HG02870 (cell line): ENCODE results near the gene MBD3L2B.
A peak's percentile ranks its signal among the peaks of the same experiment; 100 is the strongest.
"Not testable (repeated sequence)": the region's sequence is repeated elsewhere in the genome, so short reads cannot be mapped to it uniquely, and the experiment has no call there.

ENCODE experiments used
- ATAC-seq: cut with Tn5 transposase; IDR thresholded peaks from one replicate; pipeline ENCODE4 v1.9.1; 2021; ENCODE audit warnings: mild to moderate bottlenecking, moderate library complexity; ENCODE audit not compliant: unreplicated experiment

MBD3L2B gene

DNA sequence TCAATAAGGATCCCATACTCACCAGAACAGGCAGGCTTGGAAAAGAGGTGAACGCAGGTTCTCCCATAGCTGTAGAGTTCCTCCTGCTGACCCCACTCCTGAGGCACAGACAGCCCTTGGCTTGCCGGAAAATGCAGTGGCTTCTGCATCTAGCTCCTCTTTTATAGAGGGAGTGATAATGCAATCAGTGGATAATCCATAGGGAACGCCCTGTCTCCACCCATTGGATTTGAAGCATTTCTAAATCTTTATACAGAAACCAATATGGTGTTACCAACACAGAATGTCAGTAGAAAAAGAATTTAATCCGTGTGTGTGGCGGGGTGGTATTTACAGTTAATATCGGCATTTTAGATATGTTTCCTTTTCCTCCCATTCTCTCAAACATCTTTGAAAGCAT, at the start of gene MBD3L2B:
Gene MBD3L2B, minus strand, starts transcription at position 101 of the 400 bp plus-strand sequence. Its CDS starts 34 bp downstream, at position 67.
- not testable (repeated sequence) for ATAC-seq

DNA sequence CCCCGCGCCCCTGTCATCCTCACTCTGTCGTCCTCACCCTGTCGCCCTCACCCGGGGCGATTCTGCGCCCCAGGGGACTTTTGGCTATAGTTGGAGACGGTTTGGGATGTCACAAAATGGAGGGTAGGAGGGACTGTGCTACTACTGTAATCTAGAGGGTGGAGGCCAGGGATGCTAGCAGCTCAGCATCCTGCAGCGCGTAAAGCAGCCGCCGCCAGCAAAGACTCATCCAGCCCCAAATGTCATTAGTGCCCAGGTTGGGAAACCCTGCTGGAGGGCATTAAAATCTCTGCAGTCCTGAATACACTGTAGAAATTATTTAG, 48.6 kb upstream of the MBD3L2B start:
- ATAC-seq: no peak

DNA sequence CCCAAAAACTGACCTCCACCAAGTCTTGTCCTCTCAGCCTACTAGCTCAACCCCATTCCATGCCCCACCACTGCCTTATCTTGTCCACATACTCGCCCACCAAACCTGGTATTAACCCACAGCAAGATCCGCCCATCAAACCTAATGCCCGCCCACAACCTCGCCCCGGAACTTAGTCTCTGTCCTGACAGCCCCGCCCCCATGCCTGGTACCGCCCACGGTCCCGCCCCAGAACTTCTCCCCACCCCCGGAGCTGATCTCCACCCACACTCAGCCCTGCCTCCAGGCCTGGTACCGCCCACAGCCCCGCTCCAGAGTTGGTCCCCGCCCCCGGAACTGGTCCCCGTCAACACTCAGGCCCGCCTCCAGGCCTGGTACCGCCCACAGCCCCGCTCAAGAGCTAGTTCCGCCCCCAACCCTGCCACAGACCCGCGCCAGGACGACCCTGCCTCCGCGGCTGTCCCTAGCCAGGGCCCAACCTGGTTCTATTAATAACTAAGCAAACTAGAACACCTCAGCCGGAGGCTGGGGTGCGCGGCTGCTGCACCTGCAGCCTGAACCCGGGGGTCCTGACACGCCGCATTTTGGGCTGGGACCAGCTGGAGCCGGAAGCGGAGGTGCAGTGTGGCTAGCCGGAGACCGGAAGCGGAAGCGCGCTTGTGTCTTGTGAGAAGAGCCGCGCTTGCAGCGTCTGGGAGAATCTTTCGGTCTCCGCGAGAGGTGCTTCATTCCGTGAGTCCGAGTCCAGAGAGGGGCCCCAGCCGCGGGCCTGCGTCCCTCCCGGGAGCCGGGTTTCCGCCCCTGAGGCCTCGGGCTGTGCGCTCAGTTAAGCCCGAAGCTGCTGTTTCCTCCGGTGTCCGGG, 48.0 kb upstream of the MBD3L2B start, which contains the start of gene ZNF557:
Gene ZNF557, plus strand, starts transcription at position 662 of the 862 bp plus-strand sequence. CDS start 5,372 bp downstream, outside the sequence.
- peak; percentile 87 for ATAC-seq

DNA sequence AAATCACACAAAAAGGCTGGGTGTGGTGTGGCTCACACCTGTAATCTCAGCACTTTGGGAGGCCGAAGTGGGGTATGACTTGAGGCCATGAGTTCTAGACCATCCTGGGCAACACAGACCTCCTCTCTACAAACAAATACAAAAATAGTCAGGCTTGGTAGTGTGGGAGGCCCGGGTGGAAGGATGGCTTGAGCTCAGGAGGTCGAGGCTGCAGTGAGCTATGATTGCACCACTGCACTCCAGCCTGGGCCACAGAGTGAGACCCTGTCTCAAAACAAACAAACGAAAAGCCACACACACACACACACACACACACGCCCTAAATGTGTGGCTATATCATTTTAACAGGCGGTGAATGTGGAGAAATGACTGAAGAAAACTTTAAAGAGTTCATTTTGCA, 47.4 kb upstream of the MBD3L2B start:
- ATAC-seq: no peak

DNA sequence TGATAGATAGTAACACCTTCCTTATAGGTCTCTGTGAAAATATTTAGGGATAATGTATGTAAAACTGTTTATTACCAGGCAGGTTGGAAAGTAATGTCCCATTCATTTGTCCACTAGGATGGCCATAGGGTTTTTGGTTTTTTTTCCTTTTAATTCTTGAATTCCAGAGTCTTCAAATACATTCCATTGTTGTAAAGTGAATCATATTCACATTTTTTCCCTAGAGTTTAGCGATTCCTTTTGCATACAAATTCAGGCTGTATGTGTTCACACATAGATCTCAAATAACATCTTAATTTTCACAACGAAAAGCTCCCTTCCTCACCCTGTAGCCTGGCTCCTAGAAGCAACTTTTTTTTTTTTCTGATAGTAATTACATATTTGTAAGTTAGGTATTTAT, 46.5 kb upstream of the MBD3L2B start:
- no peak for ATAC-seq

DNA sequence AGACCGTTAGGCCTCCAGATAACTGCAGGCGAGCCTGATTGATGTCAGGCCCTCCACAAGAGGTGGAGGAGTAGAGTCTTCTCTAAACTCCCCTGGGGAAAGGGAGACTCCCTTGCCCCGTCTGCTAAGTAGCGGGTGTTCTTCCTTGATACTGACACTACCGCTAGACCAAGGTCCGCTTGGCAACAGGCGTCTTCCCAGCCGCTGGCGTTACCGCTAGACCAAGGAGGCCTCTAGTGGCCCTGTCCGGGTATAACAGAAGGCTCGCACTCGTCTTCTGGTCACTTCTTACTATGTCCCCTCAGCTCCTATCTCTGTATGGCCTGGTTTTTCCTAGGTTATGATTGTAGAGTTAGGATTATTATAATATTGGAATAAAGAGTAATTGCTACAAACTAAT, 45.9 kb upstream of the MBD3L2B start:
- ATAC-seq: not testable (repeated sequence)

DNA sequence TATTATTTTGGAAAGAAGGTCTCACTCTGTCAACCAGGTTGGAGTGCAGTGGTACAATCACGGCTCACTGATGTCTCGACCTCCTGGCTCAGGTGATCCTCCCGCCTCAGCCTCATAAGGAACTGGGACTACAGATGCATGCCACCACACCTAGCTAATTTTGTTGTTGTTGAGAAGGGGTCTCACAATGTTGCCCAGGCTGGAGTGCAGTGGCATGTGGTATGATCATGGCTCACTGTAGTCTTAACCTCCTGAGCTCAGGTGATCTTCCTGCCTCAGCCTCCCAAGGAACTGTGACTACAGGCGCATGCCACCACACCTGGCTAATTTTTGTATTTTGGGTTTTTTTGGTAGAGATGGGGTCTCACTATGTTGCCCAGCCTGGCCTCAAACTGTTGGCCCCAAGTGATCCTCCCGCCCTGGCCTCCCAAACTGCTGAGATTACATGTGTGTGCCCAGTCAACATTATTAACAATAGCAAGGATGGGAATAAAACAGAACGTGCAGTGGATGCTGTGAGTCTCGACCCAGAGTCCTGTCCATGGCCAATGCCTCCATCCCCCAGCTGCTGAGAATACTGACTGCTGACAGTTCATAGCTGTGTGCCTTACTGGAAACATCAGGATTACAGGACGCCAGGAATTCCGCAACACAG, 42.7 kb upstream of the MBD3L2B start:
- ATAC-seq: no peak

DNA sequence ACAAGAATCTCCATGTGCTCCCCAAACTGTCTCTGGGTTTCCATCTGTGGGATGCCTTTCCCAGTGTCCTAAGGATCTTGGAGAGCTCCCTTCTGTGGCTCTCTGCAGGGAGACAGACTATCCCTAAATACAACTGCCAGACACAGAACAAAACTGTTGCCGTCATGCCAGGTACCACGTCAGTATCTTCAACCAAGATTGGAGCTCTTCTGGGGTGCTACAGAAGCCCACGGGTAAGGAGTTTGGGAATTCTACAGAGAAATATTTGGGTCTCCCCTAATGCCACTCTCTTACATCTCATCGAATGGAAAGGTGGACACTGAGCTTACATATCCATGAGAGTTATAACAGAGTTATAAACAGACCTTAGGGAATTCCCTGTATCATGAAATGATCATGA, 42.1 kb upstream of the MBD3L2B start:
- no peak for ATAC-seq

DNA sequence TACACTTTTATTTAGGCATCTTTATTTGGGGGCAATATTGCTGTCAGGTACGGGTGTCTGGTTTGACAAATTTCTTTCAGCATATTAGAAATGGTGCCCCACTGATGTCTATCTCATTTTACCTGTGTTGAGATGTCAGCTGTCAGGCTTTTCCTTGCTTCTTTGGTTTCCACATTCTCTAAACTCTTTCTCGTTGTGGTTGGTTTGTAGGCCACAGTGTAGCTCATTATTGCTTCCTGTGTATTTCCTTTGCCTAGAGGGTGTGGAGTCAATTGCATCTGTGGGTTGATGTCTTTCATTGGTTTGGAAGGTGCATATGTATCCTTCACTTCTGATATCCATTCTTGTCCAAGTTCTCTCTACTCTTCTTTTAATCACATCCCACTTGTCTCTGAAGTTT, 38.7 kb upstream of the MBD3L2B start:
- ATAC-seq: not testable (repeated sequence)

DNA sequence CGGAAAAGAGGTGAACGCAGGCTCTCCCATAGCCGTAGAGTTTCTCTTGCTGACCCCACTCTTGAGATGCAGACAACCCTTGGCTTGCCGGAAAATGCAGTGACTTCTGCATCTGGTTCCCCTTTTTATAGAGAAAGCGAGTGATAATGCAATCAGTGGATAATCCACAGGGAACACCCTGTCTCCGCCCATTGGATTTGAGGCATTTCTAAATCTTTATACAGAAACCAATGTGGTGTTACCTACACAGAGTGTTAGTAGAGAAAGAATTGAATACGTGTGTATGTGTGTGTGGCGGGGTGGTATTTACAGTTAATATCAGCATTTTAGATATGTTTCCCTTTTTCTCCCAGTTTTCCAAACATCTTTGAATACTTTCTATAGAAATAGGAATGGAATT, 37.3 kb upstream of the MBD3L2B start, which contains the start of gene MBD3L3:
Gene MBD3L3, minus strand, starts transcription at position 101 of the 400 bp plus-strand sequence. Its CDS starts 71 bp downstream, at position 30.
- not testable (repeated sequence) for ATAC-seq

DNA sequence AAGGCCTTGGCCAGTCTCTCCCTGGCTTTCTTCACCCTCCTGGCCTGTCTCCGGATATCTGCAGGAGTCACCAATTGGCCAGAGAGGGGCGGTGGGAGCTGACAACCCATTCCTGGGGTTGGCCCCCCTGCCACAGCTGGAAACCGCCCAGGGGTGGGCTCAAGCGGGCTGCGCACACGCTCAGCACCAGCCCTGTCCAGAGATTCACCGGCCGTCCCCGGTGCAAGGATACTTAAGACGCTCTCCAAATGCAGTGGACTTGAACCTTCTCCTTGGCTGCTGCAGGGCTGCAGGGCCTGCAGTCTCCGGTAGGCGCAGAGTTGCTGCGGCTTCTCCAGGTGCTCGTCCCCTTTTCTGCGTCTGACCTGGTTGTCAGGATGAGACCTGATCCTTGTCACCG, 35.1 kb upstream of the MBD3L2B start:
- ATAC-seq: not testable (repeated sequence)

DNA sequence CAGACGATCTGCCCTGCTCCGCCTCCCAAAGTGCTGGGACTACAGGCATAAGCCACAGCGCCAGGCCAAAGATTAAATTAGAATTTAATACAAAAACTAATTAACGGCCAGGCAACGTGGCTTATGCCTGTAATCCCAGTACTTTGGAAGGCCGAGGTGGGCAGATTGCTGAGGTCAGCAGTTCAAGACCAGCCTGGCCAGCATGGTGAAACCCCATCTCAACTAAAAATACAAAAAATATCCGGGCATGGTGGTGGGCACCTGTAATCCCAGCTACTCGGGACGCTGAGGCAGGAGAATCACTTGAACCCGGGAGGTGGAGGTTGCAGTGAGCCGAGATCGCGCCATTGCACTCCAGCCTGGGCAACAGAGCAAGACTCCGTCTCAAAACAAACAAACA, 34.4 kb upstream of the MBD3L2B start:
- not testable (repeated sequence) for ATAC-seq

DNA sequence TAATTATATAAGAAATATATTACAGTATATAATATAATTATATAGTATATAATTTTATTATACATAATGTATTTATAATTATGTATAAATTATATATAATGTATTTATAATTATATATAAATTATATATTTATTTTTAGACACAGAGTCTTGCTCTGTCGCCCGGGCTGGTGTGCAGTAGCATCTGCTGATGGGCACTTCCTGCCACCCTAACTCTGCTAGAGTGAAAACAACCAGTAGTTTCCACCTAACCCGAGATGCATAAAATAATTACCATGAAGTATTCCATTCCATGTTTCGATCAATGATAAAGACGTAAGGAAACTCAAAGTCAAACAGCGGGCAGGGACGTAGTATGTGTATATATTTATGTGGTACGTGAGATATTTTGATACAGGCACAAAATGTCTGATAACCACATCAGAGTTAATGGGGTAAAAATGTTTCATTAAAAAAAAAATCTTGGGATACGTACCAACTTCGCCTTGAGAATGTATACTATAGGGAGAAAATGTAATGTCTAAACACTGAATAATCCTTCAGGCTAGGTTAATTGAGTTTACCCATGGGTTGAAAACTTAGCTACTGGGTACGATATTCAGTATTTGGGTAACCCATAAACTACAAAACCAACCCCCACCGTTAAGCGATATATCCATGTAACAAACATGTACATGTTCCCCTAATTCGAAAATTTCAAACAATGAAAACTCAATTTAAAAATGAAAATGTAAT, 33.6 kb upstream of the MBD3L2B start:
- not testable (repeated sequence) for ATAC-seq

DNA sequence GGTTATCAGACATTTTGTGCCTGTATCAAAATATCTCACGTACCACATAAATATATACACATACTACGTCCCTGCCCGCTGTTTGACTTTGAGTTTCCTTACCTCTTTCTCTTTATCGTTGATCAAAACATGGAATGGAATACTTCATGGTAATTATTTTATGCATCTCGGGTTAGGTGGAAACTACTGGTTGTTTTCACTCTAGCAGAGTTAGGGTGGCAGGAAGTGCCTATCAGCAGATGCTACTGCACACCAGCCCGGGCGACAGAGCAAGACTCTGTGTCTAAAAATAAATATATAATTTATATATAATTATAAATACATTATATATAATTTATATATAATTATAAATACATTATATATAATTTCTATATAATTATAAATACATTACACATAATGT, 31.7 kb upstream of the MBD3L2B start:
- not testable (repeated sequence) for ATAC-seq

DNA sequence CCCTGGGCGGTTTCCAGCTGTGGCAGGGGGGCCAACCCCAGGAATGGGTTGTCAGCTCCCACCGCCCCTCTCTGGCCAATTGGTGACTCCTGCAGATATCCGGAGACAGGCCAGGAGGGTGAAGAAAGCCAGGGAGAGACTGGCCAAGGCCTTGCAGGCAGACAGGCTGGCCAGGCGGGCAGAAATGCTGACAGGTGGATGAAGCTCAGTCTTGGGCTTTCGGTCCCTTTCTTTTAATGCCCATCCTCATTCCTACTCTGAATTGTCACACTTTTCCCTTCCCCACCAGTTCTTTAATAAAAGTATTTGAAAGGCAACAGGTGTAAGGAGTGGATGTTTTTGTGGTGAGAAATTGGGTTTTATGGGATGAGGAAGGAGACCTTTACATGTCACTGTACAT, 30.2 kb upstream of the MBD3L2B start:
- ATAC-seq: not testable (repeated sequence)

DNA sequence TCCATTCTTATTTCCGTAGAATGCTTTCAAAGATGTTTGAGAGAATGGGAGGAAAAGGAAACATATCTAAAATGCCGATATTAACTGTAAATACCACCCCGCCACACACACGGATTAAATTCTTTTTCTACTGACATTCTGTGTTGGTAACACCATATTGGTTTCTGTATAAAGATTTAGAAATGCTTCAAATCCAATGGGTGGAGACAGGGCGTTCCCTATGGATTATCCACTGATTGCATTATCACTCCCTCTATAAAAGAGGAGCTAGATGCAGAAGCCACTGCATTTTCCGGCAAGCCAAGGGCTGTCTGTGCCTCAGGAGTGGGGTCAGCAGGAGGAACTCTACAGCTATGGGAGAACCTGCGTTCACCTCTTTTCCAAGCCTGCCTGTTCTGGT, 27.8 kb upstream of the MBD3L2B start, which contains the start of gene MBD3L2:
Gene MBD3L2, plus strand, starts transcription at position 301 of the 400 bp plus-strand sequence. Its CDS starts 53 bp downstream, at position 354.
- not testable (repeated sequence) for ATAC-seq

DNA sequence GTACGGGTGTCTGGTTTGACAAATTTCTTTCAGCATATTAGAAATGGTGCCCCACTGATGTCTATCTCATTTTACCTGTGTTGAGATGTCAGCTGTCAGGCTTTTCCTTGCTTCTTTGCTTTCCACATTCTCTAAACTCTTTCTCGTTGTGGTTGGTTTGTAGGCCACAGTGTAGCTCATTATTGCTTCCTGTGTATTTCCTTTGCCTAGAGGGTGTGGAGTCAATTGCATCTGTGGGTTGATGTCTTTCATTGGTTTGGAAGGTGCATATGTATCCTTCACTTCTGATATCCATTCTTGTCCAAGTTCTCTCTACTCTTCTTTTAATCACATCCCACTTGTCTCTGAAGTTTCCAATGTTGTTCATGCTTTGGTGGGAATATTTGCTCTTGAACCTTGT, 20.3 kb upstream of the MBD3L2B start:
- ATAC-seq: not testable (repeated sequence)

DNA sequence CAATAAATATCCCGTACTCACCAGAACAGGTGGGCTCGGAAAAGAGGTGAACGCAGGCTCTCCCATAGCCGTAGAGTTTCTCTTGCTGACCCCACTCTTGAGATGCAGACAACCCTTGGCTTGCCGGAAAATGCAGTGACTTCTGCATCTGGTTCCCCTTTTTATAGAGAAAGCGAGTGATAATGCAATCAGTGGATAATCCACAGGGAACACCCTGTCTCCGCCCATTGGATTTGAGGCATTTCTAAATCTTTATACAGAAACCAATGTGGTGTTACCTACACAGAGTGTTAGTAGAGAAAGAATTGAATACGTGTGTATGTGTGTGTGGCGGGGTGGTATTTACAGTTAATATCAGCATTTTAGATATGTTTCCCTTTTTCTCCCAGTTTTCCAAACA, 18.8 kb upstream of the MBD3L2B start, which contains the start of gene MBD3L4:
Gene MBD3L4, minus strand, starts transcription at position 101 of the 400 bp plus-strand sequence. Its CDS starts 35 bp downstream, at position 66.
- ATAC-seq: not testable (repeated sequence)

DNA sequence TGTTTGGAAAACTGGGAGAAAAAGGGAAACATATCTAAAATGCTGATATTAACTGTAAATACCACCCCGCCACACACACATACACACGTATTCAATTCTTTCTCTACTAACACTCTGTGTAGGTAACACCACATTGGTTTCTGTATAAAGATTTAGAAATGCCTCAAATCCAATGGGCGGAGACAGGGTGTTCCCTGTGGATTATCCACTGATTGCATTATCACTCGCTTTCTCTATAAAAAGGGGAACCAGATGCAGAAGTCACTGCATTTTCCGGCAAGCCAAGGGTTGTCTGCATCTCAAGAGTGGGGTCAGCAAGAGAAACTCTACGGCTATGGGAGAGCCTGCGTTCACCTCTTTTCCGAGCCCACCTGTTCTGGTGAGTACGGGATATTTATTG, 9.0 kb upstream of the MBD3L2B start, which contains the start of gene MBD3L5:
Gene MBD3L5, plus strand, starts transcription at position 301 of the 400 bp plus-strand sequence. Its CDS starts 34 bp downstream, at position 335.
- not testable (repeated sequence) for ATAC-seq

DNA sequence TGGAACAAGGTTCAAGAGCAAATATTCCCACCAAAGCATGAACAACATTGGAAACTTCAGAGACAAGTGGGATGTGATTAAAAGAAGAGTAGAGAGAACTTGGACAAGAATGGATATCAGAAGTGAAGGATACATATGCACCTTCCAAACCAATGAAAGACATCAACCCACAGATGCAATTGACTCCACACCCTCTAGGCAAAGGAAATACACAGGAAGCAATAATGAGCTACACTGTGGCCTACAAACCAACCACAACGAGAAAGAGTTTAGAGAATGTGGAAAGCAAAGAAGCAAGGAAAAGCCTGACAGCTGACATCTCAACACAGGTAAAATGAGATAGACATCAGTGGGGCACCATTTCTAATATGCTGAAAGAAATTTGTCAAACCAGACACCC, 7.6 kb upstream of the MBD3L2B start:
- not testable (repeated sequence) for ATAC-seq

DNA sequence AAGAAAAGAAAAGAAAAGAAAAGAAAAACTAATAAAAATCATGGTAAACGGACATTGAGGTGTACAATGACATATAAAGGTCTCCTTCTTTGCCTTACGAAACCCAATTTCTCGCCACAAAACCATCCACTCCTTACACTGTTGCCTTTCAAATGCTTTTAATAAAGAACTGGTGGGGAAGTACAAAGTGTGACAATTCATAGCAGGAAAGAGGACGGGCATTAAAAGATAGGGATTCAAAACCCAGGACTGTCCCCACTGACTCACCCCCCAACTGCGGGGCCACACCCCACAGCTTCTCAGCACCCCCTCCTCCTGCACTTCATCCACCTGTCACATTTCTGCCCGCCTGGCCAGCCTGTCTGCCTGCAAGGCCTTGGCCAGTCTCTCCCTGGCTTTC, 2.4 kb downstream of the MBD3L2B start:
- no peak for ATAC-seq
